MM.1S (cell line): ENCODE measurements around the gene EML6.

Experiments
- EZH2 ChIP-seq: fragments of 300-600 bp; sonication (generic); optimal IDR thresholded peaks from 2 replicates; pipeline ENCODE3; 2017; ENCODE audit warnings: low read depth, mild to moderate bottlenecking, antibody characterized with exemption, low read length, mixed read lengths
- TF ChIP-seq, protein P1 (sequence below): fragments of 300-600 bp; sonication (generic); IDR thresholded peaks from 2 replicates; pipeline ENCODE4 v1.5.1; 2016; ENCODE audit warnings: antibody characterized with exemption, low read length, mixed read lengths

DNA sequence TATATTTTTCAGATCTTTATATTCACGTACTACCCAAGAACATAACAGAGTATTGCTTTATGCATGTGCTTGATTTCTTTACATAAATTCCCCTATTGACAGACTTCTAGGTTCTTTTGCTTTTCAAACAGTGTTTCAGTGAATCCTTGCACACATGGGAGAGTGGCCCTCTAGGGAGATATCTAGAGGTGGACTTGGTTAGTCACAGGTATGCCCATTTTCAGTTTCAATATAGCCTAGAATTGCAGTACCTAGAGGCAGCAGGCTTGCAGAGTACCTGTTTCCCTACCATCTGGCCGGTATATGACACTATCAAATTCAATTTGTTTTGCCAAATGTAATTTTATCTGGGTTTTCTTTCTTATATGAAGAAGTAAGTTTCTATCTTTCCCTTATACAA is 36.8 kb downstream of the EML6 start:
- TF ChIP-seq EZH2 = no peak
- TF ChIP-seq, protein P1, sequence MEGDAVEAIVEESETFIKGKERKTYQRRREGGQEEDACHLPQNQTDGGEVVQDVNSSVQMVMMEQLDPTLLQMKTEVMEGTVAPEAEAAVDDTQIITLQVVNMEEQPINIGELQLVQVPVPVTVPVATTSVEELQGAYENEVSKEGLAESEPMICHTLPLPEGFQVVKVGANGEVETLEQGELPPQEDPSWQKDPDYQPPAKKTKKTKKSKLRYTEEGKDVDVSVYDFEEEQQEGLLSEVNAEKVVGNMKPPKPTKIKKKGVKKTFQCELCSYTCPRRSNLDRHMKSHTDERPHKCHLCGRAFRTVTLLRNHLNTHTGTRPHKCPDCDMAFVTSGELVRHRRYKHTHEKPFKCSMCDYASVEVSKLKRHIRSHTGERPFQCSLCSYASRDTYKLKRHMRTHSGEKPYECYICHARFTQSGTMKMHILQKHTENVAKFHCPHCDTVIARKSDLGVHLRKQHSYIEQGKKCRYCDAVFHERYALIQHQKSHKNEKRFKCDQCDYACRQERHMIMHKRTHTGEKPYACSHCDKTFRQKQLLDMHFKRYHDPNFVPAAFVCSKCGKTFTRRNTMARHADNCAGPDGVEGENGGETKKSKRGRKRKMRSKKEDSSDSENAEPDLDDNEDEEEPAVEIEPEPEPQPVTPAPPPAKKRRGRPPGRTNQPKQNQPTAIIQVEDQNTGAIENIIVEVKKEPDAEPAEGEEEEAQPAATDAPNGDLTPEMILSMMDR = peak; percentile 8; the same call in 1 of the 2 replicates
